Measurements from ENCODE around the gene MDK.

- TF ChIP-seq, protein P1, sequence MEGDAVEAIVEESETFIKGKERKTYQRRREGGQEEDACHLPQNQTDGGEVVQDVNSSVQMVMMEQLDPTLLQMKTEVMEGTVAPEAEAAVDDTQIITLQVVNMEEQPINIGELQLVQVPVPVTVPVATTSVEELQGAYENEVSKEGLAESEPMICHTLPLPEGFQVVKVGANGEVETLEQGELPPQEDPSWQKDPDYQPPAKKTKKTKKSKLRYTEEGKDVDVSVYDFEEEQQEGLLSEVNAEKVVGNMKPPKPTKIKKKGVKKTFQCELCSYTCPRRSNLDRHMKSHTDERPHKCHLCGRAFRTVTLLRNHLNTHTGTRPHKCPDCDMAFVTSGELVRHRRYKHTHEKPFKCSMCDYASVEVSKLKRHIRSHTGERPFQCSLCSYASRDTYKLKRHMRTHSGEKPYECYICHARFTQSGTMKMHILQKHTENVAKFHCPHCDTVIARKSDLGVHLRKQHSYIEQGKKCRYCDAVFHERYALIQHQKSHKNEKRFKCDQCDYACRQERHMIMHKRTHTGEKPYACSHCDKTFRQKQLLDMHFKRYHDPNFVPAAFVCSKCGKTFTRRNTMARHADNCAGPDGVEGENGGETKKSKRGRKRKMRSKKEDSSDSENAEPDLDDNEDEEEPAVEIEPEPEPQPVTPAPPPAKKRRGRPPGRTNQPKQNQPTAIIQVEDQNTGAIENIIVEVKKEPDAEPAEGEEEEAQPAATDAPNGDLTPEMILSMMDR (IDR thresholded peaks at IDR 0.05; ENCODE audit: low read length), result no peak
- TF ChIP-seq EZH2 (IDR thresholded peaks at IDR 0.05; ENCODE audit: borderline replicate concordance, low read length), result no peak
These were observed 7.4 kb upstream of the MDK start for GRCh38 chr11:46373787-46374740.
